NCI-H187 (cell line): Measurements from ENCODE around the gene ZNF496.
"Not testable (repeated sequence)": the region's sequence is repeated elsewhere in the genome, so short reads cannot be mapped to it uniquely, and the experiment has no call there.

ENCODE experiments used
- DNase-seq, 2 experiments: peaks; one replicate each; lab custom pipeline; 2025; lab: John Stamatoyannopoulos, UW

The ZNF496 gene

DNA sequence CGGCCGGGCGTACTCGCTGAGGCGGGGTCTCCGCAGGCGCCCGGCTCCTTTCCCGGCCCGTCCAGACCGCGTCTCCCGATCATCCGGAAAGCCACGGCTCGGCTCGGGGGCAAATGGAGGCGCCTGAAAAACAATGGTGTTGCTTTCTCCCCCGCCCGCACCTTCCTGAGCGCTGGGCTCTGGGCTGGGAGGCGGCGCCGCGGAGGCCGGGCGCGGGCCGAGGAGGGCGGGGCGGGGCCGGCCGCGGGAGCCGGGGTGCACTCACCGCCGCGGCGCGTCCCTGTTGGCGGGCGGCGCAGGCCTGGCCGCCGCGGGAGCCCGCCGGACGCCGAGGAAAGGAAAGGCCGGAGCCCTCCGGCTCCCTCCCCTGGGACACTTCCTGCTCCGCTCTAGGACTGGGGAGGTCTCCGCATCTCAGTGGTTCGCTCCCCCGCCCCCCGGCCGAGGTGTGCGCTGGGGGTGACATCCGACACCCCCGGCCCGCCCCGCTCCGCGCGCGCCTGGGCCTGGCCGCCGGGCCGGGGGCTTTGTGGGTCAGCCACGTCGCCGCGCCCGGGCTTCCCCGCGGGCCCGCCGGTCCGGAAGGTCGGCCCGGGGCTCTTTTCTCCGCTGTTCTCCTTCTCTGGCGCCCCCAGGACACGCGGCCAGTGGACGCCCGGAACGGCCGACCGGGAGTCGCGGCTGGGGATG lies at the start of gene ZNF496:
Gene ZNF496, minus strand, starts transcription at position 343 of the 690 bp plus-strand sequence. CDS start 2,289 bp downstream, outside the sequence.
- DNase-seq: peak in 1 of 2 experiments; percentile 53

DNA sequence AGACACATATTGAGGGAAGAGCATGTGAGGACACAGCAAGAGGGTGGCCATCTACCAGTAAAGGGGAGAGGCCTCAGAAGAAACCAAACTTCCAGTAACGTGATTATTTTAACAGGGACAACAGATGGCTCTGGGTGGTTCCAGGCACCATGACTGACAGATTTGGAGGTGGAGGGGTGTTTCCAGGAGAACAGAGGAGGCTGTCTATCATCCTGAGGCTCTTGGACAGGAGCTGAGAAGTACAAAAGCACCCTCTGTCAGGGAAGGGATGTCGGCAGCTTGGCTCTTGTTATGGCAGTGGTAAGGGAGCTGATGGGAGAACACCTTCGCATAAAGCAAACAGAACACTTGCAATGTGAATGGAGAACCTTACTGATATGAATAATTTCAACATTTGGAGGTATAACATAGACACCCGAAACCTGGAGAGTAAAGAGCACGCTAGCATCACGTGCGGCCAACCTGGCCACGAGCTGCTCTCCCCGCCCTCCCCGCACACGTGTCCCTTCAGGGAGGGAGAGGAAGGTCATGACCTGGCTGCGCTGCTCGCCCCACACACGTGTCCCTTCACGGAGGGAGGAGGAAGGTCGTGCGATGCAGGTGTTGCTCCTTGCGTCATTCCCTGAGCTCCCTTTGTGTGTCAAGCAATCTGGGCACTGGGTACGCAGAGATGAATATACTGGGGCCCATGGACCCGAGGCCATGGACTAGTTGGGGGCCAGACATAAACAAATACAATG lies 46.8 kb upstream of the ZNF496 start:
- DNase-seq: no peak

DNA sequence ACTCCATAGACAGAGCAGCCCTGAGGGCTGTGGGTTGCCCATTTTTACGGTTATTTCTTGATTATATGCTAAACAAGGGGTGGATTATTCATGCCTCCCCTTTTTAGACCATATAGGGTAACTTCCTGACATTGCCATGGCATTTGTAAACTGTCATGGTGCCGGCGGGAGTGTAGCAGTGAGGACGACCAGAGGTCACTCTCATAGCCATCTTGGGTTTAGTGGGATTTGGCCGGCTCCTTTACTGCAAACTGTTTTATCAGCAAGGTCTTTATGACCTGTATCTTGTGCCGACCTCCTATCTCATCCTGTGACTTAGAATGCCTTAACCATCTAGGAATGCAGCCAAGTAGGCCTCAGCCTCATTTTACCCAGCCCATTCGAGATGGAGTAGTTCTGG lies 46.0 kb upstream of the ZNF496 start:
- DNase-seq: not testable (repeated sequence)

DNA sequence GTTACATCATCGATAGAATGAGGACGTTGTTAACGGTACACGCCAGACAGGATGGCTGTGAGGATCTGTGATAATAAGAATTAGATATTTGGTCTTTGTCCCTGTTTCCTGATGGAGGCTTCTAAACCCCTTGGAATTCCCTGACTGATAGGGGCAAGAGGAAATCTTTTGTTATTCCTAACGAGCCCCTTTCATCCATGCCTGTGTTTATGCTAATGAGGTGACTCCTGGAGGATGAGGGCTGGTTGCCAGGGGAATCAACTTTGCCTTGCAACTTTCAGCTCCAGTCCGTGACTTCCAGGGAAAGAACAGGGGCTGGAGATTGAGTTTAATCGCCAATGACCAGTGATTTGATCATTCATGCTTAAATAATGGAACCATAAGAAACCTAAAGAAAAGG lies 45.0 kb upstream of the ZNF496 start:
- no peak for DNase-seq

DNA sequence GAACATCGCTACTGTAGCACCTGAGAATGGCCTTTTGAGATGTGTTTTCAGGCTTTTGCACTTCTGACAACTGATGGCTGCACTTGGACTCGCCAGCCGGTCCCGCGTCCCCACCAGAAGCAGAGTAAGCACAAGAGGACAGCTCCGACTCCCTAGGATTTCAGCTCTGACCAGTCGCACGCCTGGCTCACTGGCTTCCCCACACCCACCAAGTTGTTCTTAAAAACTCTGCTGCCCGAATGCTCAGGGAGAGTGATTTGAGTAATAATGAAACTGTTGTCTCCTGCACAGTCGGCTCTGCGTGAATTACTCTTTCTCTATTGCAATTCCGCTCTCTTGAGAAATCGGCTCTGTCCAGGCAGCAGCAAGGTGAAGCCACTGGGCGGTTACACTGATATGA lies 44.1 kb upstream of the ZNF496 start:
- DNase-seq: no peak

DNA sequence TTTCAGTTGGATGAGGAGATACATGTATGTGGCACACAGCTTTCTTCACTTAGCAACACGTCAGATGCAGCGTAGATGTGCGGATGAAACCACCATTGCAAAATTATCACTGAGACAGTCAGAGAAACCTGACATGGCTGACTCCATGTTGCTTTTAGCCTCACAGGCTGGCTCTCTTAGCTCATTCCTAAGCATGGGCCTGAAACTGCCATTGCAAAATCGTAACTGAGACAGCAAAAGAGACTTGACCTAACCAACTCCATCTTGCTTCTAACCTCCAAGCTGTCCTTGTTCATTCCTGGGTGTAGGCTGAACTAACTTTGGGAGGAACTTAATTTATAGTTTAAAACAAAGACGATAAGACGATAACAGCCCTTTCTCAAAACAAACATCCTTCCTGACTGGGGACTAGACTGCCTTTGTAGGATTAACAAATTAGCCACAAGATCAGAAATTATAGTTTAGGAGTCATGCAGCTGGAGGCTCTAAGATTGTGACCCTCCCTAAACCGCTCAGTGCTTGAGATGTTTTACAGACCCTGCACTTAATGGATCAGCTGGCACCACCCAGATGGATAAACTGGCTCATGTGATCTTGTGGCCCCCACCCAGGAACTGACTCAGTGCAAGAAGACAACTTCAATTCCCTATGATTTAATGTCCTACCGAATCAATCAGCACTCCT lies 43.1 kb upstream of the ZNF496 start:
- not testable (repeated sequence) for DNase-seq

DNA sequence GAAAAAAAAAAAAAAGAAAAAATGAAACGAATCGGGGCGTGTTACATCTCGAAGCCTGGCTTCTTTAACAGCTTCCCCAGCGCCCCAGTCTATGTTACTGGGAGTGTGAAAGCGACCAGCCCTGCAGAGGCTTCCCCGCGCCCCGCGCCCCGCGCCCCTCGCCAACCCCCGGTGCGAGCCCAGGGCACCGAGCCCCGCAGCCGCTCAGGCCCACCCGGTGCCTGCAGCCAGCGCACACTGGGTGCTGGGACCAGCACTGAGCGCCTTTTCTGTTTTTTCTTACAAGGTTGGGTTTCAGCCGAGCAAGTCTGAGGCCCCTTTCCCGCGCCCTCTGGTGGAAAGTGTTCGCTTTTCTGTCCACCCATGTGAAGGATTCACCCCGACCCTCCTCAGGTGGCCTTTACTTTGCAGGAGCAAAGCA lies 42.1 kb upstream of the ZNF496 start:
- no peak for DNase-seq

DNA sequence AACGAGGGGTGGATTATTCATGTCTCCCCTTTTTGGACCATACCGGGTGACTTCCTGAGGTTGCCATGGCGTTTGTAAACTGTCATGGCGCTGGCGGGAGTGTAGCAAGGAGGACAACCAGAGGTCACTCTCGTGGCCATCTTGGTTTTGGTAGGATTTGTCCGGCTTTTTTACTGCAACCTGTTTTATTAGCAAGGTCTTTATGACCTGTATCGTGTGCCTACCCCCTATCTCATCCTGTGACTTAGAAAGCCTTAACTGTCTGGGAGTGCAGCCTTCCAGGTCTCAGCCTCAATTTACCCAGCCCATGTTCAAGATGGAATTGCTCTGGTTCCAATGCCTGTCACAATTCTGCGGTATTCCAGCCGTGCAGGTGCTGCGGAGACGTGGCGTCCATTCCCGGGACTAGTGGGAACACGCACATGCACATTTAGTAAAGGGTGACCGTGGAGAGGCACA lies 40.2 kb upstream of the ZNF496 start:
- DNase-seq: no peak

DNA sequence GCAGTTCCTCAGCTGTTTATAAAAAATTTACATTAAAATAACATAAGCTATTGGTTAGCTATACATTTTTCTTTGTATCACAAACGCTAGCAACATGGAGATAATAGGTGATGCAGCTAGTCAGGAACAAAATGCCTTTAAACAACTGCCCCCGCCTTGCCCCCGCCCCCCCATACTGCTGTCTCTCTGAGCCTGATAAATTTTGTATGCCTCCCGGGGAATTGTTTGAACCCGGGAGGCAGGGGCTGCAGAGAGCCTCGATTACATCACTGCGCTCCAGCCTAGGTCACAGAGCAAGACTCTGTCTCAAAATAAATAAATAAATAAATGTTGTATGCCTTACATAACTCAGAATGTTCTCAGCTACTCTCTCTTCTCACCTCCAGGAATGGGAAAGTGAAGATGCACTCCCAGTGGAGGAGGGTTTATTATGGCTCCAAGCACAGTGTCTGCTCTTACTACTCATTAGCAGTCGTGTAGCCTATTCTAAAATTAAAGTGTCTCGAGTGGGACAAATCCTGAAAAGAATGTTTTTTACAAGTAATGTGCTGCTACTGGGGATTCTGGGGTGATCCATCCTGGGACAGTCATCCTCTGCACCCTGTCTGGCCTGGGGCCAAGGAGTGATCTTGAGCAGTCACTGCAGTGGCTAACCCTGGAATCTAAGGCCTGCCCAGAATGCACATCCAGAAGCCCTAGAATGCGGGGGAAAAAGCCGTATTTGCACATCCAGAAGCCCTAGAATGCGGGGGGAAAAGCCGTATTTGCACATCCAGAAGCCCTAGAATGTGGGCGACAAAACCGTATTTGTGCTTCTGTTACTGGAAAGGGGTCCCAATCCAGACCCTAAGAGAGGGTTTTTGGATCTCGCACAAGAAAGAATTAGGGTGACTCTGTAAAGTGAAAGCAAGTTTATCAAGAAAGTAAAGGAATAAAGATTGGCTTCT lies 39.4 kb upstream of the ZNF496 start:
- DNase-seq: no peak

DNA sequence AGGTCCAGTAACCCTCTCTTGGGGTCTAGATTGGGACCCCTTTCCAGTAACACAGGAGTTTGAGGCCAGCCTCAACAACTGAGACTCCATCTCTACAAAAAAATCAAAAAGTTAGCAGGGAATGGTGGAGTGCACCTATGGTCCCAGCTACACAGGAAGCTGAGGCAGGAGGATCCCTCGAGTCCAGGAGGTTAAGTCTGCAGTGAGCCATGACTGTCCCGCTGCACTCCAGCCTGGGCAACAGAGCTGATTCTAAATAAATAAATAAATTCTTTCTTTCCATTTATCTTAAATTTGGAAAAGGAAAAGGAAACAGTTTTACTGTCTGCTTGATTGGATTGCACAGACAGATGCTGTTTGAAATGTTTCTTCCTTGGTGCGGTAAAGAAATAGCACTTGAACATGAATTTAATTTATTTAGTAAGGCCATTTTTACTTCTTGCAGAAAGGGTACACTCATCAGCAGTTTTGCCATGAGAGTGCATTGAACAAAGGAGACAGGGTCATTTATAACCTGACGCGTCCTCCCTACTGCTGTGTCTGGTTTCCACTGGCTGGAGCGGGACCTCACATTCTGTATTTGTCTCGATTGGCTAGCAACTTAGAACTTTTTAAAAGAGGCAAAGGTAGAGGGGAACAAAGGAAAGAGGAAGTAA lies 37.0 kb upstream of the ZNF496 start:
- DNase-seq: no peak

DNA sequence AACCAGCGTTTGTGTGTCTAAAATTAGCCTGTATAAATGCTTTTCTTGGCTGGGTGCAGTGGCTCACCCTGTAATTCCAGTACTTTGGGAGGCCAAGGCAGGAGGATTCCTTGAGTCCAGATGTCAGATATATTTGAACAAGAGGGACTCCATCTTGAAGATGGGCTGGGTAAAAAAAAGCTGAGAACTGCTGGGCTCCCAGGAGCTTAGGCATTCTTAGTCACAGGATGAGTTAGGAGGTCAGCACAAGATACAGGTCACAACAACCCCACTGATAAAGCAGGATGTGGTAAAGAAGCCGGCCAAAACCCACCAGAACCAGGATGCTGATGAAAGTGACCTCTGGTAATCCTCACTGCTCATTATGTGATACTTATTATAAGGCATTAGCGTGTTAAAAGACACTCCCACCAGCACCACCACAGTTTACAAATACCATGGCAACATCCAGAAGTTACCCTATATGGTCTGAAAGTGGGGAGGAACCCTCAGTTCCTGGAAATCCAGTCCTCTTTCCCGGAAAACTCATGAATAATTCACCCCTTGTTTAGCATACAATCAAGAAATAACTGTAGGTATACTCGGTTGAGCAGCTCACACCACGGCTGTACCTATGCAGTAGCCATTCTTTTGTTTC lies 36.2 kb upstream of the ZNF496 start:
- DNase-seq: no peak

DNA sequence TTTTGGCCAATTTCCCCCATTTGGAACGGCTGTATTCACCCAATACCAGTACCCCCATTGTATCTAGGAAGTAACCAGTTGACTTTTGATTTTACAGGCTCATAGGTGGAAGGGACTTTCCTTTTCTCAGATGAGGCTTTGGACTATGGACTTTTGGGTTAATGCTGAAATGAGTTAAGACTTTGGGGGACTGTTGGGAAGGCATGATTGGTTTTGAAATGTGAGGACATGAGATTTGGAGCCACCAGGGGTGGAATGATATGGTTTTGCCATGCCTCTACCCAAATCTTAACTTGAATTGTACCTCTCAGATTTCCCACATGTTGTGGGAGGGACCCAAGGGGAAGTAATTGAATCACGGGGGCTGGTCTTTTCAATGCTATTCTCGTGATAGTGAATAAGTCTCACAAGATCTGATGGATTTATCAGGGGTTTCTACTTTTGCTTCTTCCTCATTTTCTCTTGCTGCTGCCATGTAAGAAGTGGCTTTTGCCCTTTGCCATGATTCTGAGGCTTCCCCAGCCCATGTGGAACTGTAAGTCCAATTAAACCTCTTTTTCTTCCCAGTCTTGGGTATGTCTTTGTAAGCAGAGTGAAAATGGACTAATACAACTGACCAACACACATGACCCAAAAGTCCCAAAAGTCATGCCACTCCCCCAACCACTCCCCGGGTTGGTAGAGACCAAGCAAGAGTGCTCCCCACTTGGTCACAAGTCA lies 35.4 kb upstream of the ZNF496 start:
- DNase-seq: no peak

DNA sequence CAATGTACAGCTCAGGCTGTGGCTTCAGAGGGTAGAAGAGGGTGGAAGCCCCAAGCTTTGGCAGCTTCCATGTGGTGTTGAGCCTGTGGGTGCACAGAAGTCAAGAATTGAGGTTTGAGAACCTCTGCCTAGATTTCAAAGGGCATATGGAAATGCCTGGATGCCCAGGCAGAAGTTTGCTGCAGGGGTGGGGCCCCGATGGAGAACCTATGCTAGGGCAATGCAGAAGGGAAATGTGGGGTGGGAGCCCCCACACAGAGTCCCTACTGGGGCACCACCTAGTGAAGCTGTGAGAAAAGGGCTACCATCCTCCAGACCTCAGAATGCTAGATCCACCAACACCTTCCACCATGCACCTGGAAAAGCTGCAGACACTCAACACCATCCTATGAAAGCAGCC lies 34.7 kb upstream of the ZNF496 start:
- DNase-seq: not testable (repeated sequence)

DNA sequence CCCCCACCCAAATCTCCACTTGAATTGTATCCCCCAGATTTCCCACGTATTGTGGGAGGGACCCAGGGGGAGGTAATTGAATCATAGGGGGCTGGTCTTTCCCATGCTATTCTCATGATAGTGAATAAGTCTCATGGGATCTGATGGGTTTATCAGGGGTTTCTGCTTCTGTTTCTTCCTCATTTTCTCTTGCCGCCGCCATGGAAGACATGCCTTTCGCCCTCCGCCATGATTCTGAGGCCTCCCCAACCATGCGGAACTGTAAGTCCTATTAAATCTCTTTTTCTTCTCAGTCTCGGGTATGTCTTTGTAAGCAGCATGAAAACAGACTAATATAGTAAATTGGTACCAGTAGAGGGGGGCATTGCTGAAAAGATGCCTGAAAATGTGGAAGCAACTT lies 33.4 kb upstream of the ZNF496 start:
- no peak for DNase-seq

DNA sequence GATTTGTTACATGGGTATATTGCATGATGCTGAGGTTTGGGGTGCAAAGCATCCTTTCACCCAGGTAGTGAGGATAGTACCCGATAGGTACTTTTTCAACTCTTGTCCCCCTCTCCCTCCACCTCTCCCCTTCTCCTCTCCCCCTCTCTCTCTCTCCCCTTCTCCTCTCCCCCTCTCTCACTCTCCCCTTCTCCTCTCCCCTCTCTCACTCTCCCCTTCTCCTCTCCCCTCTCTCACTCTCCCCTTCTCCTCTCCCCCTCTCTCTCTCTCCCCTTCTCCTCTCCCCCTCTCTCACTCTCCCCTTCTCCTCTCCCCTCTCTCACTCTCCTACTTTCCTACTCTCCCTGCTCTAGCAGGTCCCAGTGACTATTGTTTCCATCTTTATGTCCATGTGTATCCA lies 31.3 kb upstream of the ZNF496 start:
- not testable (repeated sequence) for DNase-seq

DNA sequence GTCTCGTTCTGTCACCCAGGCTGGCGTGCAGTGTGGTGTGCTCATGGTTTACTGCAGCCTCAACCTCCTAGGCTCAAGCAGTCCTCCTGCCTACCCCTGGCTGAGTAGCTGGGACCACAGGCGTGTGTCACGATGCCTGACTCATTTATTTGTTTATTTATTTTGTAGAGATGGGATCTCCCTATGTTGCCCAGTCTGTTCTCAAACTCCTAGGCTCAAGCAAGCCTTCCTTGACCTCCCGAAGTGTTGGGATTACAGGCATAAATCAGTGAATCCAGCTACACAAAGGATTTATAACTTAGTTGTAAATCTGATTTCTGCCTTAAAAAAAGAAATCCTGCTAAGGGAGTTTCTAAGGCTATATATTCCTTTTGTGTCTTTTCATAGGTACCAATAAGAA lies 30.5 kb upstream of the ZNF496 start:
- no peak for DNase-seq

DNA sequence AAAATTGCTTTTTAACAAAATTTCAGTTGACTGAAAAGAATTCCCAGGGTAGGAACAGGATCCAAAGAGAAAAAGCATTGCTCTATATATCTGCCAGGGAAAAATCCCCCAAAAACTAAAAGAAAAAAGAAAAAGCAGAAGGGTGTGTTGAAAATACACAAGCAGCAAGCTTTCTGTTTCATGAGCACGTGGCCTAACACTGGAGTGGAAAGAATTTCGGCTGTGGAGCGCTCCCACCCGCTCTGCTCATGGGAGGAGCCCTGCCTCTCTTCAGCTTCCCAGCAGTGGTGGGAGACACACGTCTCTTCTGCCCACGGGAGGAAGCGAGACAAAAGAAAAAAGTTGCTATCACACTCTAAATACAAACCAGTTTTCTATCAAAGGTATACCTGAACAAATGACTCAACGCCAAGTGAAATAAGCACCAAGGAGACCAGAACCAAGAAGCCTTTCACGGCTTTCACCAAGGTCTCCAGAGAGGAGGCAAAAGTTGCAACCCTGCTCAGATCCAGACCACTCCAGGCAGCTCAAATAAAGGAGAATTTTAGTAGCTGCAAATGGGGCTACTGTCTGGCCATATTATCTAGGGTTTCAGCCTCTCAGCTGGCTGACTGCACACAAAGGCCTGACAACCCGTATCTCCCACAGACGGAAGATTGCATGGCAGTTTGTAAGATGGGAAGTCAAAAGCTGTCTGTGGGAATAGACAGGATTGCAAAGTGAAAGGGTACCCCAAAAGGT lies 29.5 kb upstream of the ZNF496 start:
- DNase-seq: no peak

DNA sequence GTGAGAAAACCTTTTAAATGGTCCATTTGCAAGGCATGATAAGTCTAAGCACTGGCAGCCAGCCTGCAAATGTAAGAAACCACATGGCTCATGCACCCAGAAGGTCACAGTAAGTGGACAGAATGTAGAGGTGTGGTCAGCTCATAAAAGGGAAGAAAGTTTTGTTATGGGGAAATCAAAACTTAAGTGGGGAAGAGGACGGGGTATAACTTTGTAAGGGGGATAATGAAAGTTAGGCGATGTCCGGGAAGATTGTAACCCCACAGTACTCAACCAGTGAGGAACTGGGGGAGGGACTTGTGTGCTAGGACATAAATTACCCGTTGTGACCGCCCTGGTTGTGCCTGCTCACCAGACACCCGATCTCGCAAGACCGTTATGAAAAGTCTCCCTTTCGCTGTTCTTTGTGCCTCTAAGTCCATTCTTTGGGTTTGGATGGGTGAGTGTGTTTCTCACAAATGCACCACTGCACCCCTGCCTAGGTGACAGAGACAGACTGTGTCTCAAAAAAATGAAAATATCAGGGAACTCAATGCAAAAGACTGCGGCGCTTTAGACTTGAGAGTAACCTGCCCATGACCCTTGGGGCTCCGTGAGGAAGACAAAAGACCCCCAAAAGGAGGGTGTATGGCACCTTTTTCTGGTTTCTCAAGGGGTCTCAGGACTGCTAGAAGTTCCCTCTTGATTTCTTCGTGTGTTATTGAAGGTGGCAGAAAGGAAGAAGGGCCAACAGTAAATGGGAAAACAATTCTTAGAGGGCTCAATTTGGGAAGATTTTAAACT lies 28.6 kb upstream of the ZNF496 start:
- DNase-seq: no peak

DNA sequence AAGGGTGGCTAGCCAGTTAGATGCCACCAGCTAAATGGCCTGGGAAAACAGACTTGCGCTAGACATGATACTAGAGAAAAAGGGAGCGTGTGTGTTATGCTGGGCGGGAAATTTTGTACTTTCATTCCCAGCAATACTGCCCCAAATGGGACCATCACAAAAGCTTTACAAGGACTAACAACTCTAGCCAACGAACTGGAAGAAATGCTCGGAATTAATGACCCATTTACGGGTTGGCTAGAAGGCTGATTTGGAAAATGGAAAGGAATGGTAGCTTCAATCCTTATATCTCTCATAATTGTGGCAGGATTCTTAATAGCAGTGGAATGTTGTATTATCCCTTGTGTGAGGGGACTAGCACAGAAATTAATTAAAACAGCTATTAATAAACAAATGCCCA lies 27.9 kb upstream of the ZNF496 start:
- DNase-seq: no peak
